ENCODE data around the gene PRR33.

Gene PRR33

GRCh38 chr11:1858154-1858553, 33.5 kb downstream of the PRR33 start:
- no peak for TF ChIP-seq CTCF (IDR thresholded peaks at IDR 0.05; ENCODE audit: low read depth, low read length)
- no peak for DNase-seq (ENCODE audit: extremely low read depth, low read depth)

- no peak for TF ChIP-seq CTCF (IDR thresholded peaks at IDR 0.05; ENCODE audit: low read depth, low read length)
- DNase-seq (ENCODE audit: extremely low read depth, low read depth), result no peak
Observed at GRCh38 chr11:1857064-1857463, 34.6 kb downstream of the PRR33 start.

- TF ChIP-seq CTCF (IDR thresholded peaks at IDR 0.05; ENCODE audit: low read depth, low read length), result no peak
- DNase-seq (ENCODE audit: extremely low read depth, low read depth), result no peak
Observed at GRCh38 chr11:1856306-1857005, 35.2 kb downstream of the PRR33 start.

- no peak for TF ChIP-seq CTCF (IDR thresholded peaks at IDR 0.05; ENCODE audit: low read depth, low read length)
- no peak for DNase-seq (ENCODE audit: extremely low read depth, low read depth)
Observed at GRCh38 chr11:1855886-1856265, 35.8 kb downstream of the PRR33 start.

- no peak for DNase-seq (ENCODE audit: extremely low read depth, low read depth)
- TF ChIP-seq CTCF (IDR thresholded peaks at IDR 0.05; ENCODE audit: low read depth, low read length), result no peak
Observed at GRCh38 chr11:1854949-1855885, 36.5 kb downstream of the PRR33 start.

- no peak for DNase-seq (ENCODE audit: extremely low read depth, low read depth)
- TF ChIP-seq CTCF (IDR thresholded peaks at IDR 0.05; ENCODE audit: low read depth, low read length), result no peak
Observed at GRCh38 chr11:1854132-1854948, 37.4 kb downstream of the PRR33 start.

Measured in AG09319 (cell line).